H1 (cell line): ENCODE measurements around the gene AGER. TPM values are rescaled to one million over a fixed set of nuclear protein-coding genes. Genes with fewer than 3 reads are reported as not detected.

ENCODE experiments used
- CTCF ChIA-PET: fragments of 300-600 bp; sonication (Branson Sonifier 250); formaldehyde crosslinking; loops from one replicate; lab custom pipeline; 2021; ENCODE audit not compliant: partially characterized antibody; lab: Charles Lee
- POLR2A ChIA-PET: fragments of 300-600 bp; sonication (Branson Sonifier 250); formaldehyde crosslinking; loops from one replicate; lab custom pipeline; 2021; ENCODE audit warnings: inconsistent platforms; ENCODE audit not compliant: partially characterized antibody; lab: Charles Lee
- DNase-seq, 2 experiments: peaks; one replicate each; pipeline versions ENCODE4 v3.0.0 to v3.0.0-alpha.2; 2010 to 2022; ENCODE audit warnings: low spot score in 2 of 2, low read depth in 1 of 2, mixed read lengths in 1 of 2
- FAIRE-seq: peaks from 2 replicates; lab custom pipeline; 2011; peaks lifted over from hg19 to GRCh38; lab: Jason Lieb, UNC
- H2AFZ ChIP-seq: 2 replicates; pipeline ENCODE4 v1.8.1; 2012; ENCODE audit warnings: low read length, inconsistent platforms
- H2AK5ac ChIP-seq: 2 replicates; pipeline ENCODE4 v1.6.1; 2013; ENCODE audit warnings: low read depth, low read length
- H2BK120ac ChIP-seq: replicated peaks from 2 replicates; pipeline ENCODE3; 2013; ENCODE audit warnings: low read depth, low read length, inconsistent platforms
- H2BK12ac ChIP-seq: 2 replicates; pipeline ENCODE4 v1.6.1; 2013; ENCODE audit warnings: low read depth, low read length
- H2BK15ac ChIP-seq: 2 replicates; pipeline ENCODE4 v1.6.1; 2013; ENCODE audit warnings: low read length
- H2BK20ac ChIP-seq: 2 replicates; pipeline ENCODE4 v1.6.1; 2013; ENCODE audit warnings: low read length
- H2BK5ac ChIP-seq: 2 replicates; pipeline ENCODE4 v1.6.1; 2013; ENCODE audit warnings: low read depth, low read length
- H3K14ac ChIP-seq: 2 replicates; pipeline ENCODE4 v1.6.1; 2013; ENCODE audit warnings: inconsistent platforms; ENCODE audit not compliant: insufficient read length
- H3K18ac ChIP-seq: 2 replicates; pipeline ENCODE4 v1.6.1; 2013; ENCODE audit warnings: low read length; ENCODE audit errors: extremely low read depth
- H3K23ac ChIP-seq: 2 replicates; pipeline ENCODE4 v1.6.1; 2013; ENCODE audit warnings: inconsistent platforms; ENCODE audit not compliant: insufficient read length
- H3K23me2 ChIP-seq: 2 replicates; pipeline ENCODE4 v1.6.1; 2013; ENCODE audit warnings: low read depth, low read length
- H3K27ac ChIP-seq: 2 replicates; pipeline ENCODE4 v1.6.1; 2011; ENCODE audit warnings: low read depth, low read length, inconsistent platforms
- H3K27me3 ChIP-seq, 4 experiments: replicated peaks in 1 of 4; 1 replicate in 1 of 4; 2 replicates in 3 of 4; pipeline versions ENCODE4 v1.6.1 to v1.8.1; 2011 to 2013; ENCODE audit warnings: low read length in 3 of 4, mild to moderate bottlenecking in 3 of 4, inconsistent platforms in 2 of 4, mixed read lengths in 2 of 4, moderate library complexity in 1 of 4; ENCODE audit not compliant: control insufficient read depth in 3 of 4, insufficient read depth in 3 of 4; ENCODE audit errors: extremely low read depth in 1 of 4
- H3K36me3 ChIP-seq, 4 experiments: 2 replicates each; pipeline versions ENCODE4 v1.6.1 to v1.8.1; 2011 to 2013; ENCODE audit warnings: mild to moderate bottlenecking in 4 of 4, low read length in 3 of 4, moderate library complexity in 2 of 4, control low read depth in 1 of 4, inconsistent platforms in 1 of 4; ENCODE audit not compliant: insufficient read depth in 4 of 4, control insufficient read depth in 2 of 4
- H3K4ac ChIP-seq: replicated peaks from 2 replicates; pipeline ENCODE3; 2013; ENCODE audit warnings: low read length, low read depth, mixed read lengths, inconsistent platforms; ENCODE audit not compliant: insufficient read length
- H3K4me1 ChIP-seq, 4 experiments: replicated peaks in 1 of 4; 1 replicate in 1 of 4; 2 replicates in 3 of 4; pipeline versions ENCODE4 v1.6.1 to v1.8.1; 2011 to 2013; ENCODE audit warnings: low read length in 3 of 4, inconsistent platforms in 2 of 4, mixed read lengths in 1 of 4; ENCODE audit not compliant: insufficient read depth in 4 of 4, control insufficient read depth in 3 of 4
- H3K4me2 ChIP-seq, 2 experiments: 2 replicates each; pipeline versions ENCODE4 v1.6.1 to v1.8.1; 2011 to 2013; ENCODE audit warnings: low read depth in 2 of 2, low read length in 2 of 2, control low read depth in 1 of 2, inconsistent platforms in 1 of 2, mild to moderate bottlenecking in 1 of 2; ENCODE audit not compliant: insufficient read depth in 1 of 2
- H3K4me3 ChIP-seq, 4 experiments: fragments of 200-600, 300-600 bp in 1 of 4; sonication (generic), shearing (Covaris generic), sonication (Bioruptor Twin) in 1 of 4; 2 replicates each; pipeline versions ENCODE4 v1.5.1 to v1.8.1; 2011 to 2016; ENCODE audit warnings: low read length in 4 of 4, low read depth in 3 of 4, control low read depth in 2 of 4, inconsistent platforms in 2 of 4, mild to moderate bottlenecking in 2 of 4, mixed read lengths in 1 of 4, moderate library complexity in 1 of 4; ENCODE audit not compliant: insufficient read depth in 2 of 4; ENCODE audit errors: extremely low read depth in 1 of 4
- H3K56ac ChIP-seq: replicated peaks from 2 replicates; pipeline ENCODE3; 2013; ENCODE audit warnings: low read depth, mild to moderate bottlenecking, mixed read lengths, low read length, inconsistent platforms; ENCODE audit not compliant: insufficient read length
- H3K79me1 ChIP-seq: 2 replicates; pipeline ENCODE4 v1.6.1; 2013; ENCODE audit warnings: low read depth, low read length, control low read depth
- H3K79me2 ChIP-seq, 2 experiments: 2 replicates each; pipeline versions ENCODE4 v1.6.1 to v1.8.1; 2012 to 2013; ENCODE audit warnings: low read length in 2 of 2, mild to moderate bottlenecking in 2 of 2, inconsistent platforms in 1 of 2; ENCODE audit not compliant: insufficient read depth in 2 of 2, control insufficient read depth in 1 of 2
- H3K9ac ChIP-seq, 4 experiments: replicated peaks in 1 of 4; 1 replicate in 1 of 4; 2 replicates in 3 of 4; pipeline versions ENCODE4 v1.6.1 to v1.8.1; 2011 to 2013; ENCODE audit warnings: low read depth in 3 of 4, low read length in 3 of 4, control low read depth in 2 of 4, mild to moderate bottlenecking in 2 of 4, moderate library complexity in 2 of 4, inconsistent platforms in 1 of 4; ENCODE audit errors: extremely low read depth in 1 of 4
- H3K9me3 ChIP-seq, 2 experiments: 2 replicates each; pipeline versions ENCODE4 v1.6.1 to v1.8.1; 2012 to 2013; ENCODE audit warnings: mild to moderate bottlenecking in 2 of 2, moderate library complexity in 2 of 2, control low read depth in 1 of 2, inconsistent platforms in 1 of 2, low read depth in 1 of 2, low read length in 1 of 2, mixed read lengths in 1 of 2; ENCODE audit not compliant: insufficient read depth in 2 of 2
- H4K20me1 ChIP-seq, 2 experiments: replicated peaks in 1 of 2; 2 replicates each; pipeline versions ENCODE3 to v1.8.1; 2011 to 2013; ENCODE audit warnings: inconsistent platforms in 2 of 2, low read length in 2 of 2, mild to moderate bottlenecking in 1 of 2; ENCODE audit not compliant: insufficient read depth in 2 of 2, control insufficient read depth in 1 of 2
- H4K5ac ChIP-seq: 2 replicates; pipeline ENCODE4 v1.6.1; 2013; ENCODE audit warnings: low read length, low read depth, mixed read lengths, inconsistent platforms; ENCODE audit not compliant: insufficient read length
- H4K8ac ChIP-seq: 2 replicates; pipeline ENCODE4 v1.8.0; 2013; ENCODE audit warnings: mild to moderate bottlenecking, moderate library complexity, low read length, inconsistent platforms; ENCODE audit not compliant: insufficient read depth; ENCODE audit errors: extremely low read depth
- H4K91ac ChIP-seq: replicated peaks from 2 replicates; pipeline ENCODE3; 2013; ENCODE audit warnings: low read length, mixed read lengths, inconsistent platforms; ENCODE audit not compliant: insufficient read length
- CREB1 ChIP-seq: IDR thresholded peaks from 2 replicates; pipeline ENCODE4 v1.6.1; 2012; ENCODE audit warnings: inconsistent platforms
- GABPA ChIP-seq: IDR thresholded peaks from 2 replicates; pipeline ENCODE4 v1.6.1; 2011; ENCODE audit warnings: mild to moderate bottlenecking, low read length, moderate library complexity, borderline replicate concordance; ENCODE audit not compliant: insufficient read depth
- HDAC6 ChIP-seq: IDR thresholded peaks from one replicate; pipeline ENCODE4 v1.7.1; 2012; ENCODE audit warnings: low read depth, mild to moderate bottlenecking, inconsistent platforms, low read length, moderate library complexity
- YY1 ChIP-seq: IDR thresholded peaks from 2 replicates; pipeline ENCODE4 v1.6.1; 2011; ENCODE audit warnings: low read depth, mild to moderate bottlenecking, low read length
- WGBS, 2 experiments: shearing (Covaris generic) in 1 of 2; methylation state at CpG; one replicate each; pipeline versions ENCODE4 v1.1.6 to v1.1.7; 2013 to 2015; ENCODE audit warnings: low lambda C conversion rate in 2 of 2, mixed read lengths in 2 of 2, inconsistent platforms in 1 of 2, low coverage in 1 of 2, missing lambda C conversion rate in 1 of 2; ENCODE audit not compliant: insufficient replicate concordance in 2 of 2, insufficient coverage in 1 of 2, insufficient read length in 1 of 2; ENCODE audit errors: extremely low coverage in 1 of 2, missing lambda C conversion rate in 1 of 2; 5-methylcytosine and 5-hydroxymethylcytosine counted together
- polyA plus RNA-seq, 7 experiments: library from polyadenylated mRNA; depleted of rRNA in 3 of 7; stranded (reverse) in 5 of 7; unstranded in 2 of 7; fragments of >200 nt in 5 of 7; fragments of 200-250 nt in 2 of 7; gene quantifications; 1 replicate in 5 of 7; 2 replicates in 1 of 7; 4 replicates in 1 of 7; pipeline versions ENCODE4 v1.2.1 to v1.2.3, GENCODE V29; 2011 to 2013; ENCODE audit warnings: missing spikeins in 2 of 7, mixed read lengths in 2 of 7
- total RNA-seq: library from RNA; stranded (reverse); fragmentation: NEBNext Ultra II Directional; extraction: Animal tissue kit (Norgen Biotek cat#: 25700); gene quantifications from 2 replicates; pipeline ENCODE4 v1.2.1, GENCODE V29; 2021

AGER gene
- total and polyA plus RNA-seq, 2 of the 8 experiments (the other 6 are each of a cell fraction or from before 2014, with no cell fraction given) = 3.8 to 10.9 TPM

GRCh38 chr6:32166411-32167061 is 17.5 kb downstream of the AGER start:
- H2AK5ac ChIP-seq = peak overlapping the region; percentile 77; the same call in 1 of the 2 replicates
- no peak overlapping the region for H3K4me3 ChIP-seq
- no peak overlapping the region for H3K23ac ChIP-seq
- TF ChIP-seq CREB1 = no peak; the same call in 1 of the 2 replicates
- TF ChIP-seq GABPA = no peak
- no peak for TF ChIP-seq YY1
- no peak for TF ChIP-seq HDAC6

More at GRCh38 chr6:32166411-32167061, 17.5 kb downstream of the AGER start:
- H4K5ac ChIP-seq = no peak overlapping the region
- no peak overlapping the region for H4K91ac ChIP-seq
- H3K4me2 ChIP-seq = no peak overlapping the region
- no peak overlapping the region for H2BK15ac ChIP-seq
- 0 out of 2 replicates have a peak overlapping the region, but pooled peaks have one; percentile 22 for H4K8ac ChIP-seq
- peaks cover 0 to 5% (median 2%) of the 10 kb centered on the region in 4 experiments; a peak in 3 of 7 replicates for H3K4me1 ChIP-seq
- H3K23me2 ChIP-seq = no peaks in the 10 kb centered on the region
- H3K79me2 ChIP-seq = peaks cover 0 to 2% of the 10 kb centered on the region in 2 experiments; a peak in 1 of 4 replicates
- no peak overlapping the region for H2AFZ ChIP-seq
- no peak overlapping the region for H3K14ac ChIP-seq
- peak; percentile 61 to 92 for DNase-seq
- WGBS, 2 experiments = 68% methylated on average over 30 of the region's 30 CpGs; no CpG with 5 or more reads in 1 of the 2 experiments
- H2BK12ac ChIP-seq = peak overlapping the region; percentile 81; the same call in 1 of the 2 replicates
- no peak overlapping the region for H2BK20ac ChIP-seq
- no peak overlapping the region for H2BK5ac ChIP-seq
- H3K79me1 ChIP-seq = no peaks in the 10 kb centered on the region; the same call in 1 of the 2 replicates
- no peak overlapping the region for H3K9ac ChIP-seq
- H3K36me3 ChIP-seq = peaks cover 4 to 41% (median 32%) of the 10 kb centered on the region in 4 experiments
- no peak overlapping the region for H3K4ac ChIP-seq
- no peaks in the 10 kb centered on the region for H3K9me3 ChIP-seq
- no peak for FAIRE-seq
- no peak overlapping the region for H2BK120ac ChIP-seq
- POLR2A ChIA-PET = interaction anchor here (0.7 to 6.8 kb wide), 15 partner anchors 10 to 728 kb away, joined by 3 to 49 read pairs (median 6); partner anchors contain the start of genes AGPAT1, FKBPL, GPSM3 and NELFE
- no peak overlapping the region for H3K56ac ChIP-seq
- peaks cover 5 to 7% of the 10 kb centered on the region in 2 experiments for H4K20me1 ChIP-seq
- no peak overlapping the region for H3K18ac ChIP-seq
- H3K27ac ChIP-seq = peak overlapping the region; percentile 33; the same call in 1 of the 2 replicates
- CTCF ChIA-PET = interaction anchor here (0.7 to 6.7 kb wide), 23 partner anchors 8 to 187 kb away, joined by 3 to 72 read pairs (median 4); partner anchors contain the start of genes AGPAT1, ATF6B, FKBPL and TNXB
- H3K27me3 ChIP-seq = no peaks in the 10 kb centered on the region
